Endothelial cell of umbilical vein (primary cell): ENCODE measurements around the gene SERPINE3. TPM values are rescaled to one million over a fixed set of nuclear protein-coding genes. Genes with fewer than 3 reads are reported as not detected.

Experiments
- BruUV-seq: library from RNA; stranded (reverse); fragments of 400-500 nt; replicated peaks from 2 replicates; lab custom pipeline; 2021; lab: Mats Ljungman, UMichigan
- CTCF ChIA-PET: fragments of 300-600, 350-600 bp; sonication (Branson Sonifier 250); formaldehyde crosslinking; loops from one replicate; lab custom pipeline; 2021; ENCODE audit warnings: antibody characterized with exemption, inconsistent platforms; lab: Charles Lee
- POLR2A ChIA-PET: fragments of 300-600, 350-600 bp; sonication (Branson Sonifier 250); formaldehyde crosslinking; loops from one replicate; lab custom pipeline; 2021; ENCODE audit warnings: antibody characterized with exemption, inconsistent platforms; lab: Charles Lee
- DNase-seq: peaks from one replicate; pipeline ENCODE4 v3.0.0-alpha.2; 2011; ENCODE audit warnings: low read depth, low spot score
- FAIRE-seq: peaks from 2 replicates; lab custom pipeline; 2011; peaks lifted over from hg19 to GRCh38; lab: Jason Lieb, UNC
- H2AFZ ChIP-seq: 2 replicates; pipeline ENCODE4 v1.6.0; 2012; ENCODE audit warnings: low read depth, low read length, control low read depth, inconsistent platforms
- H3K27ac ChIP-seq: 2 replicates; pipeline ENCODE4 v1.5.1; 2011; ENCODE audit warnings: low read depth, mild to moderate bottlenecking, control low read depth, low read length, moderate library complexity; ENCODE audit not compliant: insufficient read depth
- H3K27me3 ChIP-seq, 2 experiments: 2 replicates each; pipeline versions ENCODE4 v1.6.0 to v1.6.1; 2011; ENCODE audit warnings: low read length in 2 of 2, mixed read lengths in 1 of 2; ENCODE audit not compliant: control insufficient read depth in 2 of 2, insufficient read depth in 2 of 2
- H3K36me3 ChIP-seq, 2 experiments: 2 replicates in 1 of 2; 3 replicates in 1 of 2; pipeline ENCODE4 v1.5.1; 2011; ENCODE audit warnings: low read length in 2 of 2, mild to moderate bottlenecking in 1 of 2, moderate library complexity in 1 of 2; ENCODE audit not compliant: control insufficient read depth in 2 of 2, insufficient read depth in 2 of 2; ENCODE audit errors: extremely low read depth in 1 of 2
- H3K4me1 ChIP-seq: 3 replicates; pipeline ENCODE4 v1.5.1; 2011; ENCODE audit warnings: mild to moderate bottlenecking, low read length; ENCODE audit not compliant: control insufficient read depth, insufficient read depth; ENCODE audit errors: extremely low read depth
- H3K4me2 ChIP-seq: 2 replicates; pipeline ENCODE4 v1.6.1; 2011; ENCODE audit warnings: low read length, control low read depth, mixed read lengths; ENCODE audit not compliant: insufficient read depth
- H3K4me3 ChIP-seq, 3 experiments: fragments of 200-600 bp in 1 of 3; sonication (generic), shearing (Covaris generic) in 1 of 3; replicated peaks in 1 of 3; 2 replicates each; pipeline ENCODE4 v1.5.1; 2011 to 2016; ENCODE audit warnings: control low read depth in 3 of 3, low read length in 3 of 3, mild to moderate bottlenecking in 2 of 3, inconsistent platforms in 1 of 3, low read depth in 1 of 3, moderate library complexity in 1 of 3; ENCODE audit not compliant: insufficient read depth in 1 of 3
- H3K79me2 ChIP-seq: 2 replicates; pipeline ENCODE4 v1.6.0; 2012; ENCODE audit warnings: low read length, inconsistent platforms; ENCODE audit not compliant: control insufficient read depth, insufficient read depth
- H3K9ac ChIP-seq: replicated peaks from 2 replicates; pipeline ENCODE3; 2011; ENCODE audit warnings: low read length, control low read depth; ENCODE audit not compliant: insufficient read depth; ENCODE audit errors: extremely low read depth
- H3K9me1 ChIP-seq: replicated peaks from 3 replicates; pipeline ENCODE4 v1.6.0; 2011; ENCODE audit warnings: mild to moderate bottlenecking, low read length; ENCODE audit not compliant: control insufficient read depth, insufficient read depth; ENCODE audit errors: extremely low read depth
- H3K9me3 ChIP-seq: replicated peaks from 2 replicates; pipeline ENCODE4 v1.5.1; 2012; ENCODE audit warnings: low read length, inconsistent platforms; ENCODE audit not compliant: control insufficient read depth, insufficient read depth
- H4K20me1 ChIP-seq: replicated peaks from 2 replicates; pipeline ENCODE3; 2011; ENCODE audit warnings: mild to moderate bottlenecking, low read length; ENCODE audit not compliant: control insufficient read depth, insufficient read depth; ENCODE audit errors: extremely low read depth
- CTCF ChIP-seq, 2 donors: IDR thresholded peaks; 1 replicate in 1 of 2; 2 replicates in 1 of 2; pipeline ENCODE4 v1.5.1; 2011; ENCODE audit warnings: low read length in 2 of 2, mild to moderate bottlenecking in 2 of 2, moderate library complexity in 2 of 2, control low read depth in 1 of 2, inconsistent platforms in 1 of 2, low read depth in 1 of 2; ENCODE audit not compliant: insufficient read depth in 1 of 2; ENCODE audit errors: extremely low read depth in 1 of 2
- FOS ChIP-seq: IDR thresholded peaks from 2 replicates; pipeline ENCODE4 v1.6.1; 2011; ENCODE audit warnings: mild to moderate bottlenecking, low read length, moderate library complexity, borderline replicate concordance; ENCODE audit not compliant: insufficient read depth
- GATA2 ChIP-seq: IDR thresholded peaks from 2 replicates; pipeline ENCODE4 v1.7.0; 2011; ENCODE audit warnings: low read depth, mild to moderate bottlenecking, moderate library complexity, mixed read lengths, low read length; ENCODE audit not compliant: insufficient read length, insufficient read depth
- JUN ChIP-seq: IDR thresholded peaks from 2 replicates; pipeline ENCODE4 v1.6.1; 2011; ENCODE audit warnings: borderline replicate concordance, low read depth; ENCODE audit not compliant: insufficient read length, insufficient read depth
- POLR2A ChIP-seq: IDR thresholded peaks from 2 replicates; pipeline ENCODE4 v1.6.1; 2012; ENCODE audit warnings: low read depth, mild to moderate bottlenecking, control low read depth, low read length
- POLR2AphosphoS5 ChIP-seq: IDR thresholded peaks from 2 replicates; pipeline ENCODE4 v1.6.1; 2012; ENCODE audit warnings: low read depth, mild to moderate bottlenecking, control low read depth, low read length, moderate library complexity; ENCODE audit not compliant: insufficient read depth
- dilution Hi-C: fragments of 300-500 bp; cut with MboI; formaldehyde crosslinking; loops from one replicate; pipeline ENCODE4 v1.15.0; 2019; ENCODE audit warnings: low sequenced_read_pairs; ENCODE audit not compliant: extremely low pct_ligation_motif_present
- intact Hi-C: fragments of 100-400 bp; cut with micrococcal nuclease; formaldehyde crosslinking; loops from one replicate; pipeline ENCODE4 v1.10.0; 2022
- polyA plus RNA-seq, 4 experiments: library from polyadenylated mRNA; depleted of rRNA in 3 of 4; stranded (reverse) in 3 of 4; unstranded in 1 of 4; fragments of >200 nt; gene quantifications; 2 replicates each; pipeline versions ENCODE4 v1.2.1 to v1.2.3, GENCODE V29; 2011 to 2012; ENCODE audit warnings: missing spikeins in 1 of 4
- total RNA-seq: library from RNA; stranded (reverse); gene quantifications from 2 replicates; pipeline ENCODE4 v1.2.3, GENCODE V29; 2021

The SERPINE3 gene
- total and polyA plus RNA-seq, 2 donors (not counting 3 experiments of a cell fraction or from before 2014, with no cell fraction given): not detected

GRCh38 chr13:51317262-51317661, 22.2 kb upstream of the SERPINE3 start:
- no peaks in the 10 kb centered on the region for H3K9me3 ChIP-seq
- ChIA-PET POLR2A (no interaction called here), CTCF (no interaction called here)
- H3K27me3 ChIP-seq: no peaks in the 10 kb centered on the region
- no peak overlapping the region for H3K4me2 ChIP-seq
- no peaks in the 10 kb centered on the region for H3K36me3 ChIP-seq
- peak; percentile 35 for TF ChIP-seq FOS
- TF ChIP-seq POLR2AphosphoS5: no peak
- TF ChIP-seq GATA2: peak; percentile 73
- no peak for TF ChIP-seq JUN
- TF ChIP-seq POLR2A: no peak
- no peak for TF ChIP-seq CTCF (IDR thresholded peaks at IDR 0.05; ENCODE audit: extremely low read depth in 1 of 2, insufficient read depth in 1 of 2, low read depth in 1 of 2, low read length in 2 of 2)
- H3K9me1 ChIP-seq: no peaks in the 10 kb centered on the region
- FAIRE-seq (no peak), DNase-seq (peak; percentile 42)
- no peak overlapping the region for H3K27ac ChIP-seq
- H3K9ac ChIP-seq: no peak overlapping the region
- H4K20me1 ChIP-seq: no peaks in the 10 kb centered on the region
- no TSS peak for BruUV-seq
- no peak overlapping the region for H3K4me3 ChIP-seq
- peaks cover 13% of the 10 kb centered on the region for H3K4me1 ChIP-seq
- intact Hi-C loops (loop anchor here (5.0 to 10.0 kb wide), 2 partner anchors 35 to 98 kb away; no protein-coding TSS in a partner anchor), dilution Hi-C loops (no loop called here)
- no peak overlapping the region for H2AFZ ChIP-seq
- H3K79me2 ChIP-seq: no peaks in the 10 kb centered on the region
